ENCODE data around the gene LRAT.

The LRAT gene

GRCh38 chr4:154779362-154779947 is 35.7 kb downstream of the LRAT start:
- DNase-seq, result no peak

DNA sequence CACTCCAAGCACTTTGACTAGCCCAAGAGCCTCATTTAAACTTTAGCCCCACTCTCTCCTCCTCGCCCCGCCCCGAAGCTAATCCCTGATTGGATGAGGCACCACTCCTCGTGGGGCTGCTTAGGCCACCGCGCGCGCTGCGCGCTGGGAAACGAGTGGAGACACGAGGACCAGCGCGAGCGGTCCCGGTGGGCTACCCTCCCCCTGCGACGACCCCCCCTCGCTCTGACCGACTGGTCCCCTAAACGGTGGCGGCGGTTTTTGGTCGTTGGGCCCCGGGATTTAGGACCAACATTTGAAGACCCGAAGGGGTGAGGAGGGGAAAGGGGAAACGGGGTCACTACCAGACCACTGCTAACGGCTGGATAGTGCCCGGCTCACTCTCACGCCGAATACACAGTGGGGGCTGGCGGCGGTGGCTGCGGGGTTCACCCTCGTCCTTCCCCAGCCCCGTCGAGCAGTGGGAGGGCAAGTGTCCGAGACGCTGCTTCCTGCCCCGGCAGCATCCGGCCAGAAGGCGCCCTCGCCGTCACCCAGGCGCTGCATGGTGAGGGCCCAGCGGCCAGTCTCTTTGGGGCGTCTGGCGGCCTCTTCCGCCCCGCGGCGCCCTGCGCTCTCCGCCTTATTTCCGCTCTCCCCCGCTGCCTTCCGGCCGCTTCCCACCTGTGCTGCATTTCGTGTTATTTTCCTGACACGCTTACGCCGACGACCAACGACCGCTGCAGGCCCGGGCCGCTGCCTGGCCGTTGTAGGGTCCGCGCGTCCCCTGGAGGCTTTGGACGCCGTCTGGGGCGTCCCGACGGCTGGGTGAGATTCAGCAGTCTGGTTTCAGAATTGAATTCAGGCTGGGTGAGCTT is 37.6 kb downstream of the LRAT start, which contains the start of gene RBM46:
Gene RBM46, plus strand, starts transcription at position 147 of the 857 bp plus-strand sequence. CDS start 15,481 bp downstream, outside the sequence.
- DNase-seq, result no peak

GRCh38 chr4:154781983-154782293 is 38.1 kb downstream of the LRAT start:
- no peak for DNase-seq

Measured in RPMI8226 (cell line).